CD4-positive, alpha-beta memory T cell (primary cell): ENCODE measurements around the gene ITPKA. TPM values are rescaled to one million over a fixed set of nuclear protein-coding genes. Genes with fewer than 3 reads are reported as not detected.

Experiments used
- CTCF ChIA-PET: fragments of 350-600 bp; sonication (Branson Sonifier 250); formaldehyde crosslinking; loops from one replicate; lab custom pipeline; 2021; ENCODE audit warnings: inconsistent platforms; ENCODE audit not compliant: partially characterized antibody; lab: Charles Lee
- POLR2A ChIA-PET: fragments of 350-600 bp; sonication (Branson Sonifier 250); formaldehyde crosslinking; loops from one replicate; lab custom pipeline; 2021; ENCODE audit not compliant: partially characterized antibody; lab: Charles Lee
- DNase-seq, 5 donors: peaks; one replicate each; pipeline versions ENCODE4 v3.0.0 to v3.0.0-alpha.2; 2020 to 2022; ENCODE audit warnings: mixed read lengths in 1 of 5
- H3K27ac ChIP-seq: one replicate; pipeline ENCODE4 v1.7.0; 2013; ENCODE audit warnings: low read depth, low read length
- H3K27me3 ChIP-seq: 2 replicates; pipeline ENCODE4 v1.7.0; 2013; ENCODE audit warnings: mild to moderate bottlenecking, low read length, moderate library complexity; ENCODE audit not compliant: insufficient read depth
- H3K36me3 ChIP-seq: 2 replicates; pipeline ENCODE4 v1.7.0; 2013; ENCODE audit warnings: mild to moderate bottlenecking, low read length, moderate library complexity; ENCODE audit not compliant: insufficient read depth
- H3K4me1 ChIP-seq: 2 replicates; pipeline ENCODE4 v1.7.0; 2013; ENCODE audit warnings: mild to moderate bottlenecking, low read length, moderate library complexity; ENCODE audit not compliant: insufficient read depth
- H3K4me3 ChIP-seq, 2 donors: one replicate each; pipeline ENCODE4 v1.7.0; 2013; ENCODE audit warnings: low read length in 2 of 2, mild to moderate bottlenecking in 1 of 2
- H3K9me3 ChIP-seq, 2 donors: one replicate each; pipeline ENCODE4 v1.7.0; 2013; ENCODE audit warnings: low read length in 2 of 2, control low read depth in 1 of 2; ENCODE audit not compliant: control insufficient read depth in 1 of 2
- H3K27ac Mint-ChIP-seq, 7 donors: one replicate each; pipeline ENCODE4 v1.8.0; 2020 to 2021; ENCODE audit warnings: mixed read lengths in 7 of 7, mild to moderate bottlenecking in 6 of 7, inconsistent platforms in 3 of 7, moderate library complexity in 3 of 7
- H3K27me3 Mint-ChIP-seq, 2 donors: one replicate each; pipeline ENCODE4 v1.8.0; 2020 to 2021; ENCODE audit warnings: mixed read lengths in 2 of 2
- H3K36me3 Mint-ChIP-seq, 2 donors: one replicate each; pipeline ENCODE4 v1.8.0; 2020 to 2021; ENCODE audit warnings: mixed read lengths in 2 of 2, inconsistent platforms in 1 of 2, mild to moderate bottlenecking in 1 of 2
- H3K4me1 Mint-ChIP-seq, 4 donors: one replicate each; pipeline ENCODE4 v1.8.0; 2020 to 2021; ENCODE audit warnings: mixed read lengths in 4 of 4, mild to moderate bottlenecking in 1 of 4
- H3K4me3 Mint-ChIP-seq, 8 donors: one replicate each; pipeline ENCODE4 v1.8.0; 2020 to 2021; ENCODE audit warnings: mixed read lengths in 8 of 8, mild to moderate bottlenecking in 7 of 8, moderate library complexity in 6 of 8, inconsistent platforms in 3 of 8
- H3K9me3 Mint-ChIP-seq, 8 donors: one replicate each; pipeline ENCODE4 v1.8.0; 2020 to 2021; ENCODE audit warnings: mixed read lengths in 8 of 8, mild to moderate bottlenecking in 5 of 8, inconsistent platforms in 3 of 8, moderate library complexity in 1 of 8
- intact Hi-C: fragments of 100-400 bp; cut with micrococcal nuclease; formaldehyde crosslinking; loops from one replicate; pipeline ENCODE4 v1.15.1; 2023
- polyA plus RNA-seq, 2 donors: library from polyadenylated mRNA; unstranded; fragments of 300-500 nt; fragmentation: Illumina TruSeq; gene quantifications; one replicate each; pipeline ENCODE4 v1.2.3, GENCODE V29; 2021
- total RNA-seq, 2 experiments: library from RNA; stranded (reverse); gene quantifications; one replicate each; pipeline ENCODE4 v1.2.3, GENCODE V29; 2021

Gene ITPKA
- total and polyA plus RNA-seq, 4 experiments from 2014 or later = 0.23 to 0.46 (median 0.36) TPM; not detected in 1

DNA sequence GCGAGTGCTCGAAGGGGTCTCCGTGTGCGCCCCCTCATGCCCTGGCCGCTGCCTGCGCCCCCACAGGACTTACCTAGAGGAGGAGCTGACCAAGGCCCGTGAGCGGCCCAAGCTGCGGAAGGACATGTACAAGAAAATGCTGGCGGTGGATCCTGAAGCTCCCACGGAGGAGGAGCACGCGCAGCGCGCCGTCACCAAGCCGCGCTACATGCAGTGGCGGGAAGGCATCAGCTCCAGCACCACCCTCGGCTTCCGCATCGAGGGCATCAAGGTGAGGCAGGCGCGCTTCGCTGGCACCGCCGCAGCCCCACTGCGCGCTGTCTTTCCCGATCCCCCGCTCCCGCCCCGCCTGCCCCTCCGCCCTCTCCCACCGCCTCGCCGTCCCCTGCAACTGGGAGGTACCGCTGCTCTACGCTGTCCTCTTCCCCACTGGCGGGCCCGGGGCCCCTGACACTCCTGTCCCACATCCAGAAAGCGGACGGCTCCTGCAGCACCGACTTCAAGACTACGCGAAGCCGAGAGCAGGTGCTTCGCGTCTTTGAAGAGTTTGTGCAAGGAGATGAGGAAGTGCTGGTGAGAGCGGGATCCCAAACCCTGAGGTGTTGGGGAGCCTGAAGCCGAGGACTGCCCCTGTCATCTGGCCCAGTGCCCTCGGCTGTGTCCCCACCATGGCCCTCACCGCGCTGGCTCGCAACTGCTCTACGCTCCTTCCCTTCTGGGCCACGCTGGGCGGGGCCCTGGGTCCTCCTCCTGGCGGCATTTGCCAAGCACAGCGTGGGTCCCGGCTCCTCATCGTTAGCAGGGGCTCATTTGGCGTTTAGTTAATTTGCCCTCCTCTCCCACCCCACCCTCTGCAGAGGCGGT is 8.5 kb downstream of the ITPKA start:
- CTCF ChIA-PET = interaction anchor here (1.9 kb wide), 1 partner anchor 36 kb away, joined by 6 read pairs; no protein-coding TSS in a partner anchor
- intact Hi-C loops = loop anchor here (1.0 to 5.0 kb wide), 3 partner anchors 9 to 55 kb away; partner anchors contain the start of genes ITPKA, RPAP1 and TYRO3
- Mint-ChIP-seq H3K27ac (peak overlapping the region in 4 of 7 donors; percentile 15 to 75 (median 44)), H3K36me3 (no peaks in the 10 kb centered on the region), H3K4me1 (peaks cover 5 to 28% (median 10%) of the 10 kb centered on the region in 4 donors), H3K27me3 (peaks cover 14 to 23% of the 10 kb centered on the region in 2 donors), H3K4me3 (peak overlapping the region; percentile 73 to 84 (median 76)), H3K9me3 (no peaks in the 10 kb centered on the region)
- Histone ChIP-seq H3K9me3 (no peaks in the 10 kb centered on the region), H3K27ac (no peak overlapping the region), H3K4me3 (peak overlapping the region; percentile 23 to 50), H3K4me1 (peaks cover 19% of the 10 kb centered on the region), H3K36me3 (no peaks in the 10 kb centered on the region), H3K27me3 (peaks cover 1% of the 10 kb centered on the region)
- POLR2A ChIA-PET = interaction anchor here (1.2 to 1.8 kb wide), 4 partner anchors 9 to 158 kb away, joined by 3 to 8 read pairs (median 4); partner anchors contain the start of genes ITPKA and MGA
- peak; percentile 33 to 60 (median 49) for DNase-seq

DNA sequence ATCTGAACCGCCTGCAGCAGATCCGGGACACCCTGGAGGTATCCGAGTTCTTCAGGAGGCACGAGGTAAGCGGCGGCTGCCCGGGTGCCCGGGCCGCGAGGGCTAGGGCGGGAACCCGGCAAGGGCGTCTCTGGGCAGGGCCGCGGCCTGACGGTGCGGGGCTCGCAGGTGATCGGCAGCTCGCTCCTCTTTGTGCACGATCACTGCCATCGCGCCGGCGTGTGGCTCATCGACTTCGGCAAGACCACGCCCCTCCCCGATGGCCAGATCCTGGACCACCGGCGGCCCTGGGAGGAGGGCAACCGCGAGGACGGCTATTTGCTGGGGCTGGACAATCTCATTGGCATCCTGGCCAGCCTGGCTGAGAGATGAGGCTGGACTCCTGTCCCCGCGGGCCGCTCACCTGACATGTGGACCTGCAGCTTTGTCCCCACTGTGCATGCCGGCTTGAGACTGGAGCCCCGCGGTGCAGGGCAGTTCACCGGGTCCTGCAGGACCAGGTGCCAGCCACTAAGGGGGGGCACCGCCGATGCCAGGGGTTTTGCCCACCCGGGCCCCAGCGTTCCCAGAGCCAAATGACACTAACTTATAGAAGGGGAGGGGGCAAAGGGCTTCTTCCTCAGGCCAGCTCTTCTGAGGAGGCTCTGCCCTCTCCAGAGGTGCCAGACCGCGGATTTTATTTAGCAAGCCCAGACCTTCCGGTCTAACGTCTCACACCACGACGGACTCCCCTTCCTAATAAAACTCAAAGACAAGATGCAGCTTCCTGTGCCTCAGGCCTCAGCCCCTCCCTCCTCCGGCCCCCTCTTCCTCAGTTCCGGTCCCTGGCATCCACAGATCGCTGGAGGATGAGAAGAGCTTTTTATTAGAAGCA is 9.4 kb downstream of the ITPKA start:
- no peak for DNase-seq
- POLR2A ChIA-PET = interaction anchor here (1.3 to 1.5 kb wide), 2 partner anchors 10 to 55 kb away, joined by 3 to 4 read pairs; partner anchors contain the start of gene ITPKA
- Mint-ChIP-seq H3K36me3 (no peaks in the 10 kb centered on the region), H3K9me3 (no peaks in the 10 kb centered on the region), H3K27ac (peak overlapping the region in 2 of 7 donors; percentile 15 to 62), H3K27me3 (peaks cover 10 to 20% of the 10 kb centered on the region in 2 donors), H3K4me3 (peak overlapping the region; percentile 73 to 84 (median 76)), H3K4me1 (peaks cover 5 to 28% (median 10%) of the 10 kb centered on the region in 4 donors)
- Histone ChIP-seq H3K27me3 (no peaks in the 10 kb centered on the region), H3K36me3 (no peaks in the 10 kb centered on the region), H3K4me1 (peaks cover 19% of the 10 kb centered on the region), H3K4me3 (peak overlapping the region; percentile 23 to 50), H3K27ac (no peak overlapping the region), H3K9me3 (no peaks in the 10 kb centered on the region)
- intact Hi-C loops = loop anchor here (1.0 to 5.0 kb wide), 3 partner anchors 10 to 54 kb away; partner anchors contain the start of genes ITPKA, RPAP1 and TYRO3
- CTCF ChIA-PET = interaction anchor here (1.9 kb wide), 1 partner anchor 37 kb away, joined by 6 read pairs; no protein-coding TSS in a partner anchor

DNA sequence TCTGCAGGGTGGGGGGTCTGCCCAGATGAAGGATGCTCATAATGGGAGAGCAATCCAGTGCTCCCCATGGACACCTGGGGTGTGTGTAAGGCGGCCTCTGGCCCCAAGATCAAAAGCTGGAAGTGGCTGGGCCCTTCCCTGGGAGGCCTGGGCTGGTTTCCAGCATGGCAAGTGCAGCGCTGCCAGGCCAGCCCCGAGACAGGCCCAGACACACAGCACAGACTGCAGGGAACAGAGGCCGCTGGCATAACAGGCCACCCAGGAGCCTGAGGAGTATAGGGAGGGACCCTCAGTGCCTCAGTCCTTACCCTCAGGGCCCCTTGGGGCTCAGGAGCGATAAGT is 10.0 kb downstream of the ITPKA start:
- H3K27ac ChIP-seq = no peak overlapping the region
- no peak for DNase-seq
- Mint-ChIP-seq H3K27ac (peak overlapping the region in 1 of 7 donors; percentile 62), H3K4me1 (peaks cover 5 to 28% (median 10%) of the 10 kb centered on the region in 4 donors), H3K9me3 (no peaks in the 10 kb centered on the region), H3K4me3 (peak overlapping the region in 4 of 8 donors; percentile 55 to 63 (median 62)), H3K27me3 (peaks cover 7 to 17% of the 10 kb centered on the region in 2 donors), H3K36me3 (no peaks in the 10 kb centered on the region)
- POLR2A ChIA-PET = interaction anchor here (1.5 kb wide), 1 partner anchor 10 kb away, joined by 4 read pairs; the partner anchor contains the start of gene ITPKA
- H3K9me3 ChIP-seq = no peaks in the 10 kb centered on the region
- no peaks in the 10 kb centered on the region for H3K27me3 ChIP-seq
- H3K4me3 ChIP-seq = no peak overlapping the region
- H3K36me3 ChIP-seq = no peaks in the 10 kb centered on the region
- CTCF ChIA-PET = interaction anchor here (1.9 kb wide), 1 partner anchor 38 kb away, joined by 6 read pairs; no protein-coding TSS in a partner anchor
- intact Hi-C loops = loop anchor here (5.0 kb wide), 2 partner anchors 39 to 54 kb away; partner anchors contain the start of genes RPAP1 and TYRO3
- H3K4me1 ChIP-seq = peaks cover 19% of the 10 kb centered on the region

DNA sequence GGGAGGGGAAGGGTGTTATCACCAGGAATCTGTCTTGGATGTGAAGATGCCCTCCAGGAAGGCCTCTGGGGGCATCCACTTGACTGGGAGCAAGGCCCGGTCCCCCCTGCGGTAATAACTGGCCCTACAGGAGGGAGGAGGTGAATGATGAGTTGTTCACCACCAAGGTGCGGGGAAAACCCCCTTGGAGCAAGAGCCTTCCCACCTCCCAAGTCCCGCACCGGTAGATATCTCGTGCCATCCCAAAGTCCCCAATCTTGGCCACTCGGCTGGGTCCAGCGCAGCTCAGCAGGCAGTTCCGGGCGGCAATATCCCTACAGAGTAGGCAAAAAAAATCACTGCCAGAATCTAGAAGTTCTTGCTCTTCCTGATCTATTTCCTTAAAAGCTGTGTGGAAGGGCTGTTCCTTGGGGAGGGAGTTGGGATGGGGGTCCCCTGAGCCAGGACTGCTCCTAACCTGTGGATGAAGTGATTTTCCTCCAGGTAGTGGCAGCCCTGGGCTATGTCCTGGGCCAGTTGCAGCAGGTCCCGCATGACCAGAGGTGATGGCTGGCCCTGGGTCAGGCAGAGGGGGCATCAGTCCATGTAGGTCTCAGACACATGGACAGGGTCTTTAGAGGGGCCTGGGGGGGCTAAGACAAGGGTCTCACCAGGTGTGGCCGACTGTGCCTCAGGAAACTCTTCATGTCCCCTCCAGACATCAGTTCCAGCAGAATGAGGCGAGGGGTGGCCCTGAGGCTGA is 11.2 kb downstream of the ITPKA start:
- Histone ChIP-seq H3K4me3 (no peak overlapping the region), H3K36me3 (no peaks in the 10 kb centered on the region), H3K9me3 (no peaks in the 10 kb centered on the region), H3K27me3 (no peaks in the 10 kb centered on the region), H3K27ac (no peak overlapping the region), H3K4me1 (peaks cover 19% of the 10 kb centered on the region)
- H3K36me3 Mint-ChIP-seq = no peaks in the 10 kb centered on the region
- H3K4me3 Mint-ChIP-seq = no peak overlapping the region
- no peaks in the 10 kb centered on the region for H3K9me3 Mint-ChIP-seq
- no peak for DNase-seq
- CTCF ChIA-PET = interaction anchor here (1.1 to 3.8 kb wide), 2 partner anchors 40 to 600 kb away, joined by 3 to 23 read pairs; no protein-coding TSS in a partner anchor
- intact Hi-C loops = loop anchor here (5.0 kb wide), 2 partner anchors 37 to 52 kb away; partner anchors contain the start of genes RPAP1 and TYRO3
- no peak overlapping the region for H3K27ac Mint-ChIP-seq
- peaks cover 5 to 28% (median 10%) of the 10 kb centered on the region in 4 donors for H3K4me1 Mint-ChIP-seq
- H3K27me3 Mint-ChIP-seq = peaks cover 0 to 9% of the 10 kb centered on the region in 2 donors
- POLR2A ChIA-PET = no interaction called here

DNA sequence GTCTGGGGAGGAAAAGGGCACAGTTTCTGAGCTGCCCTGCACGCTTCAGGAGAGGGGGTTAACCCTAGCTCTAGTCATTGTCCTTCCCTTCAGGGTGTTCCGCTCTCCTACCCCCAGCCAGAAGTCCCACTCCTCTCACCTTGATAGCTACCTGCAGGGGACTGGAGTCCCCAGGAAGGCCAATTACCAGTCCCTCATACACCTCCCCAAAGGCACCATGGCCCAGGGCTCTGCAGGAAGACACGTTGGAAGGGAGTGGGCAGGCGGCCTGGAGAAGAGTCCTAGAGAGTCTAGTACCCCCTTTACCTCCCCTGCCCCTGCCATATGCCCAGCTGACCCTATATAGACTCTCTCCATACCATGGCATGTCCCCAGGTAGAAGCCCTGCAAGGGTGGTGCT is 12.1 kb downstream of the ITPKA start:
- peak overlapping the region in 1 of 8 donors; percentile 52 for H3K4me3 Mint-ChIP-seq
- Histone ChIP-seq H3K36me3 (no peaks in the 10 kb centered on the region), H3K4me1 (peaks cover 18% of the 10 kb centered on the region), H3K4me3 (no peak overlapping the region), H3K27ac (no peak overlapping the region), H3K27me3 (no peaks in the 10 kb centered on the region), H3K9me3 (no peaks in the 10 kb centered on the region)
- H3K9me3 Mint-ChIP-seq = no peaks in the 10 kb centered on the region
- H3K27ac Mint-ChIP-seq = no peak overlapping the region
- no peaks in the 10 kb centered on the region for H3K36me3 Mint-ChIP-seq
- intact Hi-C loops = no loop called here
- peaks cover 5 to 28% (median 9%) of the 10 kb centered on the region in 4 donors for H3K4me1 Mint-ChIP-seq
- ChIA-PET POLR2A (no interaction called here), CTCF (interaction anchor here (1.1 to 3.8 kb wide), 2 partner anchors 41 to 601 kb away, joined by 3 to 23 read pairs; no protein-coding TSS in a partner anchor)
- peaks cover 2 to 6% of the 10 kb centered on the region in 2 donors for H3K27me3 Mint-ChIP-seq
- DNase-seq = no peak

DNA sequence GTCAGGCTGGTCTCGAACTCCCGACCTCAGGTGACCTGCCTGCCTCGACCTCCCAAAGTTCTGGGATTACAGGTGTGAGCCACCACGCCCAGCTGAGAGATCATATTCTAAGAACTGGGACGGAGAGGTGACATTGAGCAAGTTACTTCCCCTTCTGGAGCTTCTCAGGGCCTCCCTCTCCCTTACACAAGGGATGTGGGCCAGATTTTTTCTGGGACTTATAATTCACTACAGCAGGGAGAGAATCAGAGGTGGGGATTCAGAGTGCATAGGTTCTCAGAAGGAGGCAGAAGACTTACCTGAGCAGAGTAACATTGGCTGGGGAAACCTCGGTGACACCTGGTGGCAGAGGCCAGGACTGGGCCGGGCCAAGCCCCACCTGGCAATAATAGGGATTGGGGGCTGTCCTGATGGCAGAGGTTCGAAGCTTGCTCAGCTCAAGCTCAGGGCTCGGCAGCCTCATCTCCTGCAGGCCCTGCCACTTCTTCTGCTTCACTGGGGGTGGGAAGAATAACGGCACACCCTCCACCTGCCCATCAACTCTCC is 13.2 kb downstream of the ITPKA start:
- no peaks in the 10 kb centered on the region for H3K27me3 ChIP-seq
- H3K4me3 ChIP-seq = no peak overlapping the region
- no peak overlapping the region for H3K27ac ChIP-seq
- intact Hi-C loops = no loop called here
- Mint-ChIP-seq H3K27ac (no peak overlapping the region), H3K27me3 (peaks cover 1 to 2% of the 10 kb centered on the region in 2 donors), H3K9me3 (no peaks in the 10 kb centered on the region), H3K36me3 (no peaks in the 10 kb centered on the region), H3K4me1 (peaks cover under 1 to 18% (median 2%) of the 10 kb centered on the region in 4 donors), H3K4me3 (no peak overlapping the region)
- no peaks in the 10 kb centered on the region for H3K9me3 ChIP-seq
- POLR2A ChIA-PET = no interaction called here
- CTCF ChIA-PET = interaction anchor here (0.9 to 3.8 kb wide), 4 partner anchors 9 to 45 kb away, joined by 3 to 23 read pairs (median 5); partner anchors contain the start of gene ITPKA
- no peak for DNase-seq
- H3K36me3 ChIP-seq = no peaks in the 10 kb centered on the region
- H3K4me1 ChIP-seq = peaks cover 8% of the 10 kb centered on the region
